Measurements from ENCODE around the gene ALDH3B1. TPM values are rescaled to one million over a fixed set of nuclear protein-coding genes. Genes with fewer than 3 reads are reported as not detected.

ALDH3B1 gene
- total and polyA plus RNA-seq, 9 of the 15 experiments (the other 6 are each of a cell fraction or from before 2014, with no cell fraction given) = 0.01 to 0.35 (median 0.07) TPM; not detected in 2

- no peak for TF ChIP-seq ZBTB5 (IDR thresholded peaks at IDR 0.05)
- TF ChIP-seq TEAD2 (tag; IDR thresholded peaks at IDR 0.05) = no peak
- TF ChIP-seq UBTF (IDR thresholded peaks at IDR 0.05; ENCODE audit: borderline replicate concordance in 1 of 2, low read depth in 2 of 2, low read length in 2 of 2) = peak; percentile 63 to 66; a peak in 2 of 4 replicates
- TF ChIP-seq ZNF444 (CRISPR knock-in tag; IDR thresholded peaks at IDR 0.05) = no peak
- TF ChIP-seq NFIX (CRISPR knock-in tag; IDR thresholded peaks at IDR 0.05; ENCODE audit: low read depth) = no peak
- TF ChIP-seq MCM3 (IDR thresholded peaks at IDR 0.05) = no peak
- no peak for TF ChIP-seq SETDB1 (IDR thresholded peaks at IDR 0.05; ENCODE audit: low read length)
- no peak for TF ChIP-seq STAT5B (CRISPR knock-in tag; IDR thresholded peaks at IDR 0.05)
- TF ChIP-seq EZH2 (IDR thresholded peaks at IDR 0.05; ENCODE audit: borderline replicate concordance, low read depth, low read length) = no peak
- TF ChIP-seq ZNF586 (CRISPR knock-in tag; conservative IDR thresholded peaks at IDR 0.05) = no peak
- no peak; the same call in 1 of the 2 replicates for TF ChIP-seq GTF2A2 (tag; IDR thresholded peaks at IDR 0.05)
- no peak for TF ChIP-seq IRF1 (CRISPR knock-in tag; IDR thresholded peaks at IDR 0.05; ENCODE audit: borderline replicate concordance)
- TF ChIP-seq ZBTB7A (IDR thresholded peaks at IDR 0.05; ENCODE audit: borderline replicate concordance, control insufficient read depth, low read depth, low read length) = no peak; the same call in 1 of the 2 replicates
- no peak for TF ChIP-seq SMARCC2 (IDR thresholded peaks at IDR 0.05; ENCODE audit: low read depth)
- no peak for TF ChIP-seq CBX5 (IDR thresholded peaks at IDR 0.05; ENCODE audit: borderline replicate concordance, low read depth)
- no peak for TF ChIP-seq CTCF (IDR thresholded peaks at IDR 0.05 in 2 of 3, conservative IDR thresholded peaks at IDR 0.05 in 1 of 3; ENCODE audit: insufficient read depth in 2 of 3, low read depth in 1 of 3, low read length in 3 of 3)
- TF ChIP-seq ZNF512 (tag; IDR thresholded peaks at IDR 0.05) = no peak
- no peak for TF ChIP-seq BRF1 (IDR thresholded peaks at IDR 0.05; ENCODE audit: borderline replicate concordance, extremely low read depth, insufficient read length)
- TF ChIP-seq OTX1 (CRISPR knock-in tag; IDR thresholded peaks at IDR 0.05) = no peak
These were observed 28.8 kb downstream of the ALDH3B1 start, which contains the start of gene TCIRG1 (continued) for GRCh38 chr11:68038718-68039525.

Measured in K562 (cell line).